ENCODE results near the gene NTSR1.

Gene NTSR1

GRCh38 chr20:62726276-62726675 lies 17.6 kb downstream of the NTSR1 start:
- no peak for DNase-seq (ENCODE audit: low spot score)

- no peak for DNase-seq (ENCODE audit: low spot score)
These were observed 18.3 kb downstream of the NTSR1 start for GRCh38 chr20:62726716-62727583.

- no peak for DNase-seq (ENCODE audit: low spot score)
These were observed 19.0 kb downstream of the NTSR1 start for GRCh38 chr20:62727584-62728027.

GRCh38 chr20:62728028-62728780 lies 19.6 kb downstream of the NTSR1 start:
- no peak for DNase-seq (ENCODE audit: low spot score)

- no peak for DNase-seq (ENCODE audit: low spot score)
These were observed 20.2 kb downstream of the NTSR1 start for GRCh38 chr20:62728781-62729300.

- no peak for DNase-seq (ENCODE audit: low spot score)
These were observed 21.8 kb downstream of the NTSR1 start for GRCh38 chr20:62730481-62730880.

- DNase-seq (ENCODE audit: low spot score): no peak
These were observed 23.6 kb downstream of the NTSR1 start for GRCh38 chr20:62732031-62732760.

GRCh38 chr20:62732842-62733525 lies 24.3 kb downstream of the NTSR1 start:
- DNase-seq (ENCODE audit: low spot score): no peak

- DNase-seq (ENCODE audit: low spot score): no peak
These were observed 24.8 kb downstream of the NTSR1 start for GRCh38 chr20:62733526-62733842.

GRCh38 chr20:62733891-62734290 lies 25.3 kb downstream of the NTSR1 start:
- DNase-seq (ENCODE audit: low spot score): no peak

- DNase-seq (ENCODE audit: low spot score): no peak
These were observed 25.7 kb downstream of the NTSR1 start for GRCh38 chr20:62734326-62734725.

- DNase-seq (ENCODE audit: low spot score): no peak
These were observed 26.2 kb downstream of the NTSR1 start for GRCh38 chr20:62734881-62735280.

- no peak for DNase-seq (ENCODE audit: low spot score)
These were observed 26.7 kb downstream of the NTSR1 start for GRCh38 chr20:62735331-62735821.

GRCh38 chr20:62736026-62736406 lies 27.4 kb downstream of the NTSR1 start:
- DNase-seq (ENCODE audit: low spot score): no peak

GRCh38 chr20:62736407-62737071 lies 27.9 kb downstream of the NTSR1 start:
- no peak for DNase-seq (ENCODE audit: low spot score)

GRCh38 chr20:62737271-62737811 lies 28.7 kb downstream of the NTSR1 start:
- DNase-seq (ENCODE audit: low spot score): no peak

GRCh38 chr20:62738025-62738881 lies 29.6 kb downstream of the NTSR1 start:
- DNase-seq (ENCODE audit: low spot score): no peak

GRCh38 chr20:62739067-62739466 lies 30.4 kb downstream of the NTSR1 start:
- DNase-seq (ENCODE audit: low spot score): no peak

GRCh38 chr20:62739581-62740285 lies 31.1 kb downstream of the NTSR1 start:
- DNase-seq (ENCODE audit: low spot score): peak; percentile 58
